22Rv1 (cell line): Measurements from ENCODE around the gene RPLP1.

Experiments
- CTCF ChIP-seq: fragments of 450-650 bp; IDR thresholded peaks from 2 replicates; pipeline ENCODE4 v1.5.1; 2017; ENCODE audit warnings: mild to moderate bottlenecking
- ZFX ChIP-seq: fragments of 450-650 bp; IDR thresholded peaks from 2 replicates; pipeline ENCODE4 v1.6.1; 2017; ENCODE audit warnings: antibody characterized with exemption, borderline replicate concordance

- TF ChIP-seq CTCF (no peak), ZFX (no peak)
Observed at GRCh38 chr15:69501456-69501855, 48.8 kb downstream of the RPLP1 start.
